NCI-H345 treated with DMSO at 0.1 percent for 48 hours (cell line): ENCODE results near the gene GNAS-AS1.

ENCODE experiments used
- DNase-seq: peaks from one replicate; lab custom pipeline; 2025; ENCODE audit not compliant: unreplicated experiment; lab: John Stamatoyannopoulos, UW

GNAS-AS1 gene

DNA sequence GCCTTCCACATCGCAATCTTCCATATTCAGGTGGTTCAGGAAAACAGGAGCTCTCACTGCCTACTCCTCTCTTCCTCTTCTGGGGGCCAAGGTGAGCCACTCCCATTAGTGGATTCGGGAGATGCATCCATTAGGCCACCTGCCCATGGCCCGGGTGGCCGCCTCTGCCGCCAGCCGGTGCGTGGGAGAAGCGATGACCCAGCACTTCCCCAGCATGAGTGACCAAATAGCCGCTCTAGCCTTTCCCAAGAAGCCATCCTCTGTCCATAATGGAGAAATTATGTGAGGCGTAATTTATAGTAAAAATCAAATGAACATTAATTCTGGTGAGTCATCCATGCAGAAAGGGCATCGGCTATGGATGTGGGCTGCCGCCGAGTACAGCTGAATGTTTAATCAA, 39.4 kb downstream of the GNAS-AS1 start:
- DNase-seq = no peak

DNA sequence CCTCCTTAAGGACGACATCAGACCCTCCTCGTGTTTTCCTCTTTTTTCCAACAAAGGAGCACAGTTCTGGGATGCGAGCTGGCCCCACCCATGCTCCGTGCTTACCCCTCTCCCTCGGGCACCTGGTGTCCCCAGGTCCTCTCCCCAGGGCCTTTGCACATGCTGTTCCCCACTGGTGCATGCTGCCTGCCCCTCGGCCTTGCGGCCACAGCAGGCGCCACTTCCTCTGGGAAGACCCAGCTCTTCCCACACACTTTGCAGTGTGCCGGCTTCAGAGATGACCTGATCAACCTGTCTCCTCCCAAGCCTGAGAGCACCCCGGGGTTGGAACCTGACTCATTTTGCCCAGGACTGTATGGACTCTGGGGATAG, 39.8 kb downstream of the GNAS-AS1 start:
- DNase-seq = no peak

DNA sequence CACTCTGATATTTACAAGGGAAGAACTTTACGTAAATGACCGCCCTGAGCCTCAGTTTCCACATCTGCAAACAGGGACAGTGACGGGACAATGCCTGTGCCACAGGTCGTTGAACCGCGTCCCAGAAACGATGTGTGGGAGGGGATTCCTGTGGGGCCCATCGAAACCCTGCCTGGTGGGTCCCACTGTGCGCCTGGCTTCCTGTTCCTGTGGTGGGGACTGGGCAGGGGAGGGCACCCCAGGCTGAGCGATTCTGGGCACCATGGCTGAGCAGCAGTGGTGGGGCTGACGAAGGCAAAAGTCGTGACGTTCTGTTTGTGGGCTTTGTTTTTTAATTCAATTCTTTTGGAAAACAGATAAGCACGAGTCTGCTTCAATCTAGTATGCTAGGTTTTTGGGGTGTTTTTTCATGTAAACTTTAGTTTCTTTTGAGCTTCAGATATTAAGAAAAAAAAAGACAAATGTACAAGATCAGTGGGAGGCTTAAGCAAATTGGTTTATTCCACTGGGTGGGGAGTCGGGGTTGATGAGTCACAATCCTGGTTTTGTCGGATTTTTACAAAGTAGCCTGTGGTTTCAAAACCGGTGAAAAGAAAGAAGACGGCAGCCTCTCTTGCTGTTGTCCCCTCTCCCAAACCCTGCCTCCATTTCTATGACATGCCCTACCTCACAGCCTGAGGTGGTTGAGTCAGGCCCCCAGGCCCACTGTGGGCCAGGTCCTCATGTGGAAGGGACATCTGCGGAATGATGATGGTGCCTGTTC, 40.4 kb downstream of the GNAS-AS1 start:
- no peak for DNase-seq

DNA sequence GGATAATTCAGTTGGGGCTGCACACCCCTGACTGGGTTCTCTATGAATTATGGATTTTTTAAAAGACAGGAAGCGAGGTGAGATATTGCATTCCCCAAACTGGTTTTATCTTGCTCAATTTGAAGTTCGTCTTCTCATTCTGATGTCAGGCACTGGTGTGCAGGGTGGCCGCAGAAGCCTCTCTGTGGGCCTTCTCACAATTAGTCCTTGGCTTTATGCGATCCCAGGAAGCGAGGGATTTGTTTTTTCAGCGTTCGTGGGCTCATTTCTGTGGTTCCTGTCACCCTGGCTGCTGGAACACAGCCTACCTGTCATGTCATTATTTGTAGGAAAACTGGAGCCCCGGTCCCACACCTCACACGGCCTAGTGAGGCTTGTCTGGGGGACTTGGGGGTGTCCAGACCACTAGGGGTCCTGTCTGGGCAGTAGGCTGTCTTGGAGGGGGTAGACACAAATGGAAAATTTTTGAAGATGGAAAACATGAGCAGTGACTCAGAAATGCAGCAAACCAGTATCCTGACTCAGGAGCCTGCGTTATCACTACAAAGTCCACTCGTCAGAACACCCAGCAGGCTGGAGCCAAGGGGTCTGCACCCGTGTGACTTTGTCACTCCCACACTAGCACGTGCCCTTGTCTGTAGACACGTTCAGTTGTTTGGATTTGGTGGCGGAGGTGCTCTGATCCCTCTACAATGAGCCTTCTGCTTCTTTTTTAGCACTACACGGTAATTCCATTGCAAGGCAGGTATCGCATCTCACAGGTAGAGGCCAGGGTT, 42.2 kb downstream of the GNAS-AS1 start:
- no peak for DNase-seq

DNA sequence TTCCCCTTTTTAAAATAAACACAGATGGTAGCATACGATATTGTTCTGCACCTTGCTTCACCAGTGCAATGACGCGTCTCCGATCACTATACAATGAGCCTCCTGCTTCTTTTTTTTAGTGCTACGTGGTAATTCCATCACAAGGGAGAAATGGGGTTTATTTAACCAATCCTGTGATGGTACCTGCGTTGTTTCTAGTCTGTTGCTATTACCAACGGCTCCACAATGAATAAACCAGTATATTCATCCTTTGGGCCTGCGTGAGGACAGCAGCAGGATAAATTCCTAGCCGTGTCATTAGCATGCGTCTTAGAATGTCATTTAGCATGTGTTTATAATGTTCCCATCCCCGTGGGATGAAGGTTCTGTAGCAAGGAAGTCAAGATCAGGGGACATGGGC, 42.9 kb downstream of the GNAS-AS1 start:
- DNase-seq = no peak

DNA sequence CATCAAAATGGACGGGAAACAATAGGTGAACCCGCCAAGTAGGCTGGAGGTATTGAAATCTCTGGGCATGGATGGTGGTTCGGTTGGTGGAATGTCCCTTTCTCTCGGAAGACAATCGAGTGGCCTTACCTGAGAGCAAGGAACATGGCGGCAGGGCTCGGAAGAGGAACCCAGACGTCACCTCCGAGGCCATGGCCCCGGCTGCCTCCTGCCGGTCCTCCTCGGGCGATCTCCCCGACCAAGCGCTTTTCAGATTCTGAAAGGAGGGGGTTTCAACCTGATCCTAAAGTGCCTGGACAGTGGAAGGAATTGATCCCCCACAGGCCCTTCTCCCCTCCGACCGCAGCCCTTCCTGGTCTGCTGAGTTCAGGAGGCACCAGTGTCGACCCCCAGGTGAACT, 47.2 kb downstream of the GNAS-AS1 start:
- no peak for DNase-seq

DNA sequence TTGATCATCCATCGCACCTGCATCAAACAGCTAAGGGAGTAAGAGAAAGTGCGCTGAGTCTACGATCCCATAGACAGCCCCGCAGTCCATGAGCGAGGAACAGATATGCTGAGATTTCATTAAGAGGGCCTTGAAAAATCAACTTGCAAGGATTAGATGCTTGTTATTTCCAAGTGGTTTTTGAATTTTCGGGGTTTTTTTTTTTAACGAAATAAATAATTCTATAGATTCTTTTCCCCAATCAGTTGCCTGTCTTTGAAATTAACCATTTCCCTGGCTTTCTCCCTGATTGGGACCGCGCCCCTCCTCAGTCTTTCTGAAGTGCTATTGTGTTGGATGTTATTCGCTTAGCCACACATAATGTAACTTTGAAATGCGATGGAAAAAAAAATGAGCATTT, 48.6 kb downstream of the GNAS-AS1 start:
- no peak for DNase-seq

DNA sequence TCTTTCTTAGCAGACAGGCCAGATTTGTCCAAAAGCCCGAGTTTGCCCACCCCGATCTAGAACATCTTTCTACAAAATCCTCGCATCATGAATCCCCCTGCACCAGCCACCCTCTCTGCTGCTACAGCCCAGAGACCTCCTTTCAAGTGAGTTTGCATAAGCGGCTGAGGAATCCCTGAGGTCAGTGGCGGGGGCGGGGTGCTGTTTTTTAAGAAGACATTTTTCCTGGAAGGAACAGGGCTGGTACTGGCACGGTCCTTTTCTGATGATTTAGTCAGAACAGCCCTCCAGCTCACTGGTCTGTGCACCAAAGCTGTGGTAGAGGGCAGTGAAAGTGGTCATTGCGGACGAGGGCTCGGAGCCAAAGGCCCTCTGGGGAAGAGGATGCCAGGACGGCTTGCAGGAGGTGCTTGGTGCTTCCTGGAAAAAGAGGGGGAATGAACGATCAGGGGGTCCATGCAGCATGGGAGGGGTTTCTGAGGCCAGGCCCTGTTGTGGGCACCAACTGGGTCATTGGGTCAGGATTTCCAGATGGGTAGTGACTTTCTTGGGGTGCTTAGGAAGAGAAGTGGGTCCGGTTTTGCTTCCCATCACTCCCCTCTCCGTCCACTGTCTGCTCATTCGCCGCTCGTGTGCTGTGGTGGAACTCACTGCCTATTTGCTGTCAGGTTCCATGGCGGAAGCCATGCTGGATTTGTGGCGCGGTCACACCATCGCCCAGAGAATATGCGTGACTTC, 50.4 kb downstream of the GNAS-AS1 start:
- no peak for DNase-seq

DNA sequence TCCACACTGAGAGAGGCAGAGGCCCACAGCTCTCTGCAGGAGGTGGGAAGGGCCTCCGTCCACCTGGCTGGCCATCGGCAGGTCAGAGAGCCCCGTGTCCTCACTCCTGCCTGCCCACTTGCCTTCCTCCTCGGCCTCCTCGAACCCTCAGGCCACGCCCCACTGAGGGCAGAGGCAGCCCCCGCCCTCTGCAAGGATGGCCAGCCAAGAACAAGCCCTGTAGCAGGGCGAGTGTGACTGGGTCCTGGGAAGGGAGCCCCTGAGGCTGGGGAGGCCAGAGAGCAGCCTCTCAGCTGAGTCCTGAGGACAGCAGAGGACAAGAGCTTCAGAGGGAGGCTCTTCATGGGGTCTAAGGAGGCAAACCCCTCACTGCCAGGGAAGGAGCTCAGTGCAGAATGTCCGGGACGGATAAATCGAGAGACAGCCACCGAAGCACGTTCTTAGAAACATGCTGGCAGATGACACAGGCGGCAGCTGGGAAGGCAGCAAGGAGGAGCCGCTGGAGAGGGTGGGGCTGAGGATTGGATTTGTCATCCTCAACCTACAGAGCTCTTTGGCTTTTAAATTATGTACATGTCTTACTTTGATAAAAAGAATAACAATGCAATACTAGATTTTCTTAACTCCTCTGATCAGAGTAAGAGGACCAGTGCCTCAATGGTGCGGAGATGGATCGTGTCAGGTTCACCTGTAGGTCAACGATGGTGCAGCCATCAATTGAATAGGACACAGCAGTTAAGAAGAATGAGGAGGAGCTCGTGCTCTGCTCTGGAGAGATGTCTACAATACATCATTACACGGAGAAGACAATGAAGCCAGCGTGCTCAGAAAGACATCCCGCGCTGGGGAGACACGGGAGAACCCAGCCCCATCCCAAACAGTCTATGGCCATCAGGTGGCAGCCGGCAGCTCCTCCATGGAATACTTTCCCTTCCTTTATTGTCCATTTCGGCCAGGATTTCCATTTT, 53.0 kb downstream of the GNAS-AS1 start:
- DNase-seq = no peak

DNA sequence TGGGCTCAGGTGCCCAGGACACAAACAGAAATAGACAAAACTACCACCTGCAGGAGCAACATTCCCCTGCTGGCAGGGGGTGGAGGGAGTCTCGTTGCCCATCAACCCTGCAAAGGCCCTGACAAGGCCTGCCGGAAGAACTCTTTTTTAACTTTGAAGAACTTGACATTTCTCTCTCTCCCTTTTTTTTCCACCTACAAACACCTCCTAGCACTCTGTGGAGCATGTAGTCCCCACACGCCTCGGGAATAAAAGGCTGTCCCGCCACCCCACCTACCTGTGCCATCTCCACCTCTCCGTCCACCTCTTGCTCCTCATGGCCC, 54.8 kb downstream of the GNAS-AS1 start:
- DNase-seq = no peak

DNA sequence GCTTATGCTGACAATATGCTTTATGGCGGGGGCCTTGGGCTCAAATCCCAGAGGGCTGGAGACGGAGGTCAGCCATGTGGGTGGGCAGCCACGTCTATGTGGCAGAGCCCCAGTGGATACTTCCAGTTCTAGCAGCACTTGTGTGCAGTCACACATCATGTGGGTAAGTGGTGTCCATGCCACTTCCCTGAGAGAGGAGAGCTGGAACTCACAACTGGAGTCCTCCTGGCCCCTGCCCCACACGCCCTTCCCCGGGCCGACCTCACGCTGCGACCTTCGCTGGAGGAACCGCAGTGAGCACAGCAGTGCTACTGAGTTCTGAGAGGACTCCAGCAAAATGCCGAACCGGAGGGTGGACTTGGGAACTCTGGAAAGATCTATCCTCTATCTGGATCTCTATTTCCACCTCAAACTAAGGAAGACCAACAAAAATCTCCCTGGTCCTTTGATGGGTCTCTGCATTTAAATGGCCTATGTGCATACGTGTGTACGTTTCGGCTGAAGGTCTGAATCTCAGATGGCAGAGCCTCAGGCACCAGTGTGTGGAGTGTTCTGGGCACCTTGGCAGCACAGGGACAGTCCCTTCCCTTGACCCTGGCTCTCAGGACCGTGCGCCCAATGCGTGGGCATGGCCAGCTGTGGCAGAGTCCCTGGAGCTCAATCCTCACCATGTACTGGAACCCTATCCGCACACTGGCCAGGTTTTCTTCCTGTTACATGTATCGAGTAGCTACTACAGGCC, 55.4 kb downstream of the GNAS-AS1 start:
- no peak for DNase-seq

DNA sequence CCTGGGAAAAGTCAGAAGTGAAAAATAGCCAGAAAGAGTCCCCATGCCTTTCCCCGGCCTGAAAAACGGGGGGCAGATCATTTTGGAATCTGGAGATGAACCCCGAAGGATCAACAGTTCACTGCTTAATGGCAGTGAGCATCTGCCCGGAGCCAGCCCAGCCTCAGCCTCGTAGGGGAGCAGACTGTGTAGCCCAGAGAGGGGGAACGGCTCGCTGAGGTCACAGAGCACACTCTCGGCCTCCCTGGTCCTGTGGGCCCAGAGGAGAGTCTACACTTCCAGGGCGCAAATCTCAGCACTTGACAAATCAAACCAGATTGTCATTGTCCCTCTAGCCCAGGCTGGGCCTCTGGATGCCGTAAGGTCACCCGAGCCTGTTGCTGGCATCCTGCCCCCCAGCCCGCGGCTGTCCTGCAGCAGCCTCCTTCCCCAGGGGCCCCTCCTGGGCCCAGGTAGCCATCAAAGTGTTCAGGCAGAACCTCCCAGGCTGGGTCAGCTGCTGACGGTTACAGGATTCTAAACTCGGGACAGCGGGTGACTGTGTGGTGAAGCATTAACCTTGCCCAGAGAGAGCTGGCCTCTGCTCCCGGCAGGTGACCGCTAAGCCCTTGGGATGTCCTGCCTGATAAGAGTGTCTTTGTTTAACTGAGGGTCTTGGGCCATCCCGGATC, 56.1 kb downstream of the GNAS-AS1 start:
- DNase-seq = no peak

DNA sequence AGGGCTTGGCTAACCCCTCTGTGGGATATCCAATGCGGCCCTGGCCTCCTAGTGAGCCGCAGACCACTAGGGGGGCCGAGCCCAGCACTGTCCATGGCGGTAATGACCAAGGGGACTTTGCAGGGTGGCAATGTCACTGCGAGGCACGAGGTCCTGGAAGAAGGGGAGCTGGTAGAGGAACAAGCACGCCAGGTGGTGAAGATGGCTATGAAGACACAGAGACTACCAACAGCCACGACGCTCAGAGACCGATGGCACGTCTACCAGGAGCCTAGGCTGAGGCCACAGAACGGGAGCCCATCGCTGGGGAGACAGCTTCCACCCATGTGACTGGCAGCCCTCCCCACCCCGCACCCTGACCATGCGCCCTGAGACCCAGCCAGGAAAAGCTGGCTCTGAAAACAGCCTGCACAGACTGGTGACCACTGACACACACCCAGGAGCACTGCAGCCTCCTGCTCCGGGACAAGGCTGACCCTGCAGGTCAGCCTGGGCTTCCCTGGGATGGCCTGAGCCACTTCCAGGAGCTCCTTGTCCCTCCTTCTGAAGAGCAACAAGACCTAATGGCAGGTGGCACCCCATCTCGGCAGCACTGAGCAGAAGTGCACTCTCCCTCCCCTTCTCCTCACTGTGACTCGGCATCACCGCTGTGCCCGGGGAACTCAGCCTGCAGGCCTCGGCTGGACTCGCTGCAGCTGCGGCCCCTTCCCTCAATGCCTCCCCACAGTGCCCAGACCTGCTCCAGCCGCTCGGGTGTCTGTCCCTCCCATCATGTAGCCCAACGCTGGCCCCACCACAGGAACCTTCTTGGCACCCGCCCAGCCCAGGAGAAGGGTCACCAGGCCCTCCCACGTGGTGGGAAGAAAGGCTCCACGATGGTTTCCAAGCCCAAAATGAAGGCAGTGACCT, 56.9 kb downstream of the GNAS-AS1 start:
- DNase-seq = no peak

DNA sequence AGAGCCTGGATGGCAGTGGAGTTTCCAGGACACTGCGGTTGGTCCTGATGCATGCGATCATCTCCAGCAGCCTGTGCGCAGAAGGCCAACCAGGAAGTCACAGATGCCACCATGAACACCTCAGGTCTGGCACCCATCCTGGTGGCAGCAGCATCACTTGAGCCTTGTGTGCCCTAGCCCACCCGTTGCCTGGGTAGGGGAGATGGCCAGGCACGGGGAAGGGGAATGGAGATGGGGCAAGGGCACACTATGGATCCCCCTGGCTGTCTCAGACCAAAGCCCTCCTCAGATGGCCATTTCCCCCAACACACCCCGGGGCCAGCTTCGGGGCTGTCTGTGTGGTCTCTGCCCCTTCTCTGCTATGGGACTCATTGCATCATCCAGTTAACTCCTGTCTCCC, 58.3 kb downstream of the GNAS-AS1 start:
- no peak for DNase-seq

DNA sequence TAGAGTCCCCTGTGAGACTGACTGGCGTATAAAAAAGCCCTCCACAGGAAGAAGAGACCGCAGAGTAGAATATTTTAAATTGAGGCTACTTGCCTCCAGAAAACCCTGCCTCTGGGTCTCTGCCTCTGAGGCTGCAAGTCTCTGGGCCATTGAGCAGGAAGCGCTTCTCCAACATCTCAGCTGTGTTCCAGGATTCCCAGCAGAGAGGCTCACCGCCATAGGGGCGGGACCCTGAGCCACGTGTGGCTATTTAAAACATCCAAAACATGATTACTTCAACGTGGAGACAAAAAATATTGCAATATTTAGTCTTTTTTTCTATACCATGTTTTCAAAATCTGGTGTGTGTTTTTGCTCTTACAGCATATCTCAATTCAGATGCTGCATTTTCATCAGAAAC, 59.4 kb downstream of the GNAS-AS1 start:
- no peak for DNase-seq

DNA sequence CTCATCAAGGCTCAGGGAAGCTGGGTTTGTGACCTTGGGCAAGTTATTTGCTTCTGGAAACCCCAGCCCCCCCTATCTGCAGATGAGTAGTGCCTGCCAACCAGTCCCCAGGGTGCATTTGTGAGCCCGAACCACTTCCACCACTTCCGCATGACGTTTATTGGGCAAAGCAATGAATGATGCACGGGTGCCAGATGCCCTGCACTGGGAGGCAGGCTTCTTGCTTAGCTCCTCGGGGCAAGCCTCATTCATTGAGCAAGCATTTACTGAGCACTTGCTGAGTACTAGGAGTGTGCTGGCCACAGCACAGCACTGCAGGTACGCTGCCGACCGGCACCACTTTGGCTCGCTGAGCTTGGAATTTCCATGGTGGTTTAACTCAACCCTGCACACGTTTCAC, 60.2 kb downstream of the GNAS-AS1 start:
- DNase-seq = no peak

DNA sequence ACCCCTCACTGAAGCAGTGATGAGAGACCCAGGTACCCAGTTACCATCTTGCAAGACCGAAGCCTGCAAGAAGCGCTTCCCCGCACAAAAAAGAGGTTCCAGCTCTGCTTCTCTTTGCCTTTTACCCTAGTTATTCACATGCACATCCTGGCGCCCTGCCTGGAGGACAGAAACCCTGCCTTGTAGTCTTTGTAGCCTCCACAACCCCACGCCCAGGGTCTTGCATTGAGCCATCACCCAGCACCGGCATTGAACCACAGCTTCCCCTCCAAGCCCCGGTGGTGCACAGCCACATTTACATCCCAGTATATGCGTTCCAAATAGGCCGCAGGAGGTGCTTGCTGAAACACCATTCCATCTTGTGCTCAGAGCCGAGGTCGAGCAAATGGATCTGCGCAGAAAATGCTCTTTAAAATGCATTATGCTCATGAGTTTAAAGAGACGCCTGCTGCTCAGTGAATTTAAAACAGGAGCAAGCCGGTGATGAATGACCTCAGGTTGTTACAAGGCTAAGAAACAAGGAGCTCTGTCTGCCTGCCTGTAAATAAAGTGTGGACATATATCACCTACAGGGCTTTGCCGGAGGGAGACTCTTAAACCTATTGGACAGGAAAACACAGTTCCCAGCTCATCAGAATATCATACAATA, 61.7 kb downstream of the GNAS-AS1 start:
- no peak for DNase-seq
